Measurements from ENCODE around the gene CFAP100.

Gene CFAP100

GRCh38 chr3:126369490-126369889 is 25.2 kb upstream of the CFAP100 start:
- TF ChIP-seq CTCF (IDR thresholded peaks at IDR 0.05) = no peak

GRCh38 chr3:126370055-126370454 is 24.7 kb upstream of the CFAP100 start:
- no peak for TF ChIP-seq CTCF (IDR thresholded peaks at IDR 0.05)

- no peak for TF ChIP-seq CTCF (IDR thresholded peaks at IDR 0.05)
Observed at GRCh38 chr3:126370606-126371005, 24.1 kb upstream of the CFAP100 start.

GRCh38 chr3:126371096-126371705 is 23.5 kb upstream of the CFAP100 start:
- no peak for TF ChIP-seq CTCF (IDR thresholded peaks at IDR 0.05)

- TF ChIP-seq CTCF (IDR thresholded peaks at IDR 0.05) = no peak; the same call in 1 of the 2 replicates
Observed at GRCh38 chr3:126372413-126373145, 22.1 kb upstream of the CFAP100 start.

GRCh38 chr3:126373146-126373613 is 21.5 kb upstream of the CFAP100 start:
- no peak for TF ChIP-seq CTCF (IDR thresholded peaks at IDR 0.05)

- no peak for TF ChIP-seq CTCF (IDR thresholded peaks at IDR 0.05)
Observed at GRCh38 chr3:126373682-126374601, 20.8 kb upstream of the CFAP100 start.

All from LNCAP (cell line).